Measurements from ENCODE around the gene GBF1. TPM values are rescaled to one million over a fixed set of nuclear protein-coding genes. Genes with fewer than 3 reads are reported as not detected.
A peak's percentile ranks its signal among the peaks of the same experiment; 100 is the strongest.

Gene GBF1
- total RNA-seq, 1 donor from 2014 or later: 8.7 TPM

GRCh38 chr10:102420714-102421506 is 175.6 kb downstream of the GBF1 start, which contains the start of gene FBXL15:
TSS of gene FBXL15 (plus strand) at chr10:102420836. CDS start at chr10:102421130, 294 bp downstream.
- peaks cover 2% of the 10 kb centered on the region for H3K27me3 ChIP-seq (ENCODE audit: control insufficient read depth, insufficient read depth, low read length)
- peak within 1 kb of the TSS; percentile 89 for H3K4me3 ChIP-seq (ENCODE audit: low read depth, low read length)
- peaks cover 9% of the 10 kb centered on the region for H3K36me3 ChIP-seq (ENCODE audit: control insufficient read depth, insufficient read depth, low read length)
- FAIRE-seq (no peak), DNase-seq (ENCODE audit: low read depth) (peak; percentile 87)
- TF ChIP-seq CTCF (IDR thresholded peaks at IDR 0.05; ENCODE audit: insufficient read depth, low read length, severe bottlenecking): no peak

- Histone ChIP-seq H3K27me3 (ENCODE audit: control insufficient read depth, insufficient read depth, low read length) (peaks cover 2% of the 10 kb centered on the region), H3K36me3 (ENCODE audit: control insufficient read depth, insufficient read depth, low read length) (peaks cover 9% of the 10 kb centered on the region), H3K4me3 (ENCODE audit: low read depth, low read length) (peak overlapping the region; percentile 89)
- DNase-seq (ENCODE audit: low read depth): no peak
- TF ChIP-seq CTCF (IDR thresholded peaks at IDR 0.05; ENCODE audit: insufficient read depth, low read length, severe bottlenecking): no peak
- no peak for FAIRE-seq
These were observed 176.1 kb downstream of the GBF1 start for GRCh38 chr10:102421507-102421756.

- no peak for FAIRE-seq
- peaks cover 2% of the 10 kb centered on the region for H3K27me3 ChIP-seq (ENCODE audit: control insufficient read depth, insufficient read depth, low read length)
- peak; percentile 23 for DNase-seq (ENCODE audit: low read depth)
These were observed 176.6 kb downstream of the GBF1 start for GRCh38 chr10:102421757-102422512.

GRCh38 chr10:102422545-102423129 is 177.3 kb downstream of the GBF1 start:
- no peak for FAIRE-seq
- Histone ChIP-seq H3K27me3 (ENCODE audit: control insufficient read depth, insufficient read depth, low read length) (peaks cover 2% of the 10 kb centered on the region), H3K4me3 (ENCODE audit: low read depth, low read length) (peak overlapping the region; percentile 89), H3K36me3 (ENCODE audit: control insufficient read depth, insufficient read depth, low read length) (peaks cover 9% of the 10 kb centered on the region)
- TF ChIP-seq CTCF (IDR thresholded peaks at IDR 0.05; ENCODE audit: insufficient read depth, low read length, severe bottlenecking): peak; percentile 90
- DNase-seq (ENCODE audit: low read depth): peak; percentile 61

More at GRCh38 chr10:102421757-102422512, 176.6 kb downstream of the GBF1 start:
- H3K36me3 ChIP-seq (ENCODE audit: control insufficient read depth, insufficient read depth, low read length): peaks cover 9% of the 10 kb centered on the region
- no peak for TF ChIP-seq CTCF (IDR thresholded peaks at IDR 0.05; ENCODE audit: insufficient read depth, low read length, severe bottlenecking)
- peak overlapping the region; percentile 89 for H3K4me3 ChIP-seq (ENCODE audit: low read depth, low read length)

- FAIRE-seq (no peak), DNase-seq (ENCODE audit: low read depth) (no peak)
- Histone ChIP-seq H3K27me3 (ENCODE audit: control insufficient read depth, insufficient read depth, low read length) (peaks cover under 1% of the 10 kb centered on the region), H3K4me3 (ENCODE audit: low read depth, low read length) (no peak overlapping the region), H3K36me3 (ENCODE audit: control insufficient read depth, insufficient read depth, low read length) (peaks cover 9% of the 10 kb centered on the region)
- TF ChIP-seq CTCF (IDR thresholded peaks at IDR 0.05; ENCODE audit: insufficient read depth, low read length, severe bottlenecking): no peak
These were observed 178.1 kb downstream of the GBF1 start for GRCh38 chr10:102423372-102423968.

All from bronchial epithelial cell (primary cell).